Activated T-helper 1 cell treated with anti-CD3 and anti-CD28 coated beads, Interleukin-12 subunit alpha, Interleukin-12 subunit beta, Interleukin-2, Interleukin-4 antibody, amounts not matched to agents 30 ng/mL and 10 ng/mL and 1 ng/mL, durations not matched to agents 14 hours and 24 hours and 36 hours (primary cell): ENCODE data around the gene CDAN1. TPM values are rescaled to one million over a fixed set of nuclear protein-coding genes. Genes with fewer than 3 reads are reported as not detected.

Source experiments
- DNase-seq: peaks from one replicate; pipeline ENCODE4 v3.0.0; 2021; ENCODE audit warnings: low spot score
- H3K27ac Mint-ChIP-seq: one replicate; pipeline ENCODE4 v1.8.0; 2021; ENCODE audit warnings: mild to moderate bottlenecking, mixed read lengths
- H3K27me3 Mint-ChIP-seq: one replicate; pipeline ENCODE4 v1.8.0; 2022; ENCODE audit warnings: mild to moderate bottlenecking, moderate library complexity, mixed read lengths; ENCODE audit not compliant: insufficient read depth
- H3K36me3 Mint-ChIP-seq: one replicate; pipeline ENCODE4 v1.8.0; 2021; ENCODE audit warnings: low read depth, mixed read lengths
- H3K4me1 Mint-ChIP-seq: one replicate; pipeline ENCODE4 v1.8.0; 2021; ENCODE audit warnings: low read depth, mixed read lengths
- H3K4me3 Mint-ChIP-seq: one replicate; pipeline ENCODE4 v1.8.0; 2021; ENCODE audit warnings: mild to moderate bottlenecking, moderate library complexity, mixed read lengths
- H3K9me3 Mint-ChIP-seq: one replicate; pipeline ENCODE4 v1.8.0; 2021; ENCODE audit warnings: mixed read lengths
- intact Hi-C: fragments of 100-400 bp; cut with micrococcal nuclease; formaldehyde crosslinking; loops from one replicate; pipeline ENCODE4 v1.15.1; 2024
- total RNA-seq: library from RNA; stranded (reverse); gene quantifications from 2 replicates; pipeline ENCODE4 v1.2.3, GENCODE V29; 2022

CDAN1 gene
- total RNA-seq, 1 donor from 2014 or later: 24.0 TPM

- Mint-ChIP-seq H3K4me1 (no peaks in the 10 kb centered on the region), H3K27ac (peak overlapping the region; percentile 24), H3K4me3 (no peak overlapping the region), H3K9me3 (no peaks in the 10 kb centered on the region), H3K27me3 (no peaks in the 10 kb centered on the region), H3K36me3 (peaks cover 8% of the 10 kb centered on the region)
- no peak for DNase-seq
- intact Hi-C loops: no loop called here
Observed at GRCh38 chr15:42720071-42720470, 16.9 kb downstream of the CDAN1 start.

DNA sequence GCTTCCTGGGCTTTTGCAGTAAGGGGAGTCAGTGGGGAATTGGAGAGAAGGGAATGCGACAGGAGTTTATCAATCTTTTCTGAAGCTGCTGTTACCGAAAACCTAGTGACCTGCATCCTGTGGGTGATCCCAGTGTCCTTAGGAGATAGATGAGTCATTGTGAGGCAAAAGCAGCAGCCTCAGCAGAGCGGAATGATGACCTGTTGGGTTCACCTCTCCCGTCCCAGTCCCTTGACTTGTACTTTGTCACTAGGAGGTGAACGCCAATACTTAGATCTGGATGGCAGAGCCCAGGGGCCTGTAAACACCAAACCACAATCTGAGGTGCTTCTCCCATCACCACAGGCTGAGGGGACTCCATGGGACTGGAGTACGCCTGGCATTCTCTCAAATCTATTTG, 17.9 kb downstream of the CDAN1 start:
- DNase-seq: no peak
- Mint-ChIP-seq H3K27ac (no peak overlapping the region), H3K27me3 (no peaks in the 10 kb centered on the region), H3K36me3 (peaks cover 4% of the 10 kb centered on the region), H3K4me3 (no peak overlapping the region), H3K4me1 (no peaks in the 10 kb centered on the region), H3K9me3 (no peaks in the 10 kb centered on the region)
- intact Hi-C loops: no loop called here

DNA sequence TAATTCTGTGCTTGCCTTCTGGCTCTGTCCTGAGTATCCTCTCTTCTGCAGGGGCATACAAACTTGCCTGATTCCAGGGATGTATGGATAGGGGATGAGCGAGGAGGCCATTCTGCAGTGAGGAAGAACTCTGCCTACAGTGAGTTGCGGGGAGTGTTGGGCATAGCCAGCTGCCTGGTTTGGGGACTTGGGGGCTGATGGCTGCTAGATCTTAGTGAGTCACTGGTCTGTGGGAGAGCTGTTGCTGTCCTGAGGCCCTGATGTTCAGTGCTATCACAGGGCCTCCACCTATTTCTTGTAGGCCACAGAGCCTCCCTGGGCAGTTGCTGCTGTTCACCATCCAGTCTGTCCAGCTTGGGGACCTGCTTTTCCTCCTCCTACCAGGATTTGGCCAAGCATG, 20.3 kb downstream of the CDAN1 start:
- Mint-ChIP-seq H3K4me1 (no peaks in the 10 kb centered on the region), H3K27me3 (no peaks in the 10 kb centered on the region), H3K9me3 (no peaks in the 10 kb centered on the region), H3K27ac (no peak overlapping the region), H3K4me3 (no peak overlapping the region), H3K36me3 (peaks cover 4% of the 10 kb centered on the region)
- DNase-seq: no peak
- intact Hi-C loops: no loop called here

- H3K4me3 Mint-ChIP-seq: no peak overlapping the region
- peaks cover 4% of the 10 kb centered on the region for H3K36me3 Mint-ChIP-seq
- H3K9me3 Mint-ChIP-seq: no peaks in the 10 kb centered on the region
- no peaks in the 10 kb centered on the region for H3K4me1 Mint-ChIP-seq
- intact Hi-C loops: no loop called here
- no peak overlapping the region for H3K27ac Mint-ChIP-seq
- no peak for DNase-seq
- H3K27me3 Mint-ChIP-seq: no peaks in the 10 kb centered on the region
Observed at GRCh38 chr15:42716125-42716524, 20.8 kb downstream of the CDAN1 start.

DNA sequence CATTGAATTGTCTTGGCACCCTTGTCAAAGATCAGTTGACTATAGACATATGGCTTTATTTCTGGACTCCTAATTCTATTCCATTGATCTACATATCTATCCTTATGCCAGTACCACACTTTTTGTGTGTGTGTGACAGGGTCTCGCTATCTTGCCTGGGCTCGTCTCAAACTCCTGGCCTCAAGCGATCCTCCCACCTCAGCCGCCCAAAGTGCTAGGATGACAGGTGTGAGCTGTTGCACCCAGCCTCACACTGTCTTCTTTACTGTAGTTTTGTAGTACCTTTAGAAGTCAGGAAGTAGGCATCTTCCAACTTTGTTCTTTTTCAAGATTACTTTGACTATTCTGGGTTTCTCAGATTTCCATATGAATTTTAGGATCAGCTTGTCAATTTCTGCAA, 24.3 kb downstream of the CDAN1 start:
- DNase-seq: no peak
- H3K27ac Mint-ChIP-seq: no peak overlapping the region
- peaks cover 6% of the 10 kb centered on the region for H3K4me1 Mint-ChIP-seq
- intact Hi-C loops: no loop called here
- no peaks in the 10 kb centered on the region for H3K27me3 Mint-ChIP-seq
- no peaks in the 10 kb centered on the region for H3K36me3 Mint-ChIP-seq
- H3K4me3 Mint-ChIP-seq: no peak overlapping the region
- H3K9me3 Mint-ChIP-seq: no peaks in the 10 kb centered on the region

GRCh38 chr15:42711746-42712145, 25.2 kb downstream of the CDAN1 start:
- Mint-ChIP-seq H3K27me3 (no peaks in the 10 kb centered on the region), H3K4me3 (no peak overlapping the region), H3K4me1 (peaks cover 6% of the 10 kb centered on the region), H3K9me3 (no peaks in the 10 kb centered on the region), H3K27ac (no peak overlapping the region), H3K36me3 (no peaks in the 10 kb centered on the region)
- intact Hi-C loops: no loop called here
- no peak for DNase-seq

DNA sequence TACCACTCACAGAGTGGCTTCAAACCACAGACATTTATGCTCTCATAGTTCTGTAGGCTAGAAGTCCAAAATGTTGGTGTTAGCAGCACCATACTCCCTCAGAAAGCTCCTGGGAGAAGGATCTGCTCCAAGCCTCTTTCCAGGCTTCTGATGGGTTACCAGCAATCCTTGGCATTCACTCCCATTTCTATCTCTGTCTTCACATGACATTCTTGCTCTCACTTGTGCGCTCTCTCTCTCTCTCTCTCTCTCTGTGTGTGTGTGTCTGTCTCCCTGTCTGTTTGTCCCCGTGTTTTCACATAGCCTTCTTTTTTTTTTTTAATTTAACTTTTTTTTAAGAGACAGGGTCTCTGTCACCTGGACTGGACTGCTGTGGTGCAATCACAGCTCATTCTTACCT, 26.3 kb downstream of the CDAN1 start:
- Mint-ChIP-seq H3K36me3 (no peaks in the 10 kb centered on the region), H3K9me3 (no peaks in the 10 kb centered on the region), H3K4me3 (no peak overlapping the region), H3K27ac (no peak overlapping the region), H3K4me1 (peaks cover 6% of the 10 kb centered on the region), H3K27me3 (no peaks in the 10 kb centered on the region)
- intact Hi-C loops: no loop called here
- no peak for DNase-seq

GRCh38 chr15:42707873-42708544, 28.9 kb downstream of the CDAN1 start:
- Mint-ChIP-seq H3K9me3 (no peaks in the 10 kb centered on the region), H3K36me3 (no peaks in the 10 kb centered on the region), H3K27me3 (no peaks in the 10 kb centered on the region), H3K4me1 (peaks cover 6% of the 10 kb centered on the region), H3K27ac (no peak overlapping the region), H3K4me3 (no peak overlapping the region)
- intact Hi-C loops: loop anchor here (10.0 kb wide), 1 partner anchor 577 kb away; no protein-coding TSS in a partner anchor
- no peak for DNase-seq

GRCh38 chr15:42707068-42707467, 29.9 kb downstream of the CDAN1 start:
- no peak for DNase-seq
- Mint-ChIP-seq H3K9me3 (no peaks in the 10 kb centered on the region), H3K27ac (no peak overlapping the region), H3K4me1 (peaks cover 6% of the 10 kb centered on the region), H3K36me3 (no peaks in the 10 kb centered on the region), H3K4me3 (no peak overlapping the region), H3K27me3 (no peaks in the 10 kb centered on the region)
- intact Hi-C loops: loop anchor here (10.0 kb wide), 1 partner anchor 578 kb away; no protein-coding TSS in a partner anchor

DNA sequence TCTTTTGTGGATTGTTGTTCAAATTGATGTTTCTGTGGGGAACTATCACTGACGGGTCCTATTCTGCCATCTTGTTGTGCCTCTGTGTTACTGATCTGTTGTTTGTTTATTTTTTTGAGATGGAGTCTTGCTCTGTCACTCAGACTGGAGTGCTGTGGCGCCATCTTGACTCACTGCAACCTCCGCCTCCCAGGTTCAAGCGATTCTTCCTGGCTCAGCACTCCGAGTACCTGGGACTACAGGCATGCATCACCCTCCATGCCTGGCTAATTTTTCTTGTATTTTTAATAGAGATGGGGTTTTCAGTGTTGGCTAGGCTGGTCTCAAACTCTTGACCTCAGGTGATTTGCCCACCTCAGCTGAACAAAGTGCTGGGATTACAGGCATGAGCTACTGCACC, 31.6 kb downstream of the CDAN1 start:
- Mint-ChIP-seq H3K27me3 (no peaks in the 10 kb centered on the region), H3K4me3 (no peak overlapping the region), H3K4me1 (peaks cover 6% of the 10 kb centered on the region), H3K27ac (no peak overlapping the region), H3K9me3 (no peaks in the 10 kb centered on the region), H3K36me3 (no peaks in the 10 kb centered on the region)
- intact Hi-C loops: loop anchor here (10.0 kb wide), 1 partner anchor 579 kb away; no protein-coding TSS in a partner anchor
- no peak for DNase-seq

GRCh38 chr15:42704492-42704926, 32.4 kb downstream of the CDAN1 start:
- H3K27me3 Mint-ChIP-seq: no peaks in the 10 kb centered on the region
- no peaks in the 10 kb centered on the region for H3K9me3 Mint-ChIP-seq
- intact Hi-C loops: loop anchor here (1.0 to 10.0 kb wide), 3 partner anchors 222 to 580 kb away; no protein-coding TSS in a partner anchor
- peaks cover 6% of the 10 kb centered on the region for H3K4me1 Mint-ChIP-seq
- no peak overlapping the region for H3K27ac Mint-ChIP-seq
- H3K36me3 Mint-ChIP-seq: no peaks in the 10 kb centered on the region
- H3K4me3 Mint-ChIP-seq: no peak overlapping the region
- DNase-seq: peak; percentile 45

GRCh38 chr15:42696626-42697025, 40.3 kb downstream of the CDAN1 start:
- Mint-ChIP-seq H3K27ac (no peak overlapping the region), H3K4me1 (peaks cover under 1% of the 10 kb centered on the region), H3K4me3 (no peak overlapping the region), H3K36me3 (peaks cover 6% of the 10 kb centered on the region), H3K27me3 (no peaks in the 10 kb centered on the region), H3K9me3 (no peaks in the 10 kb centered on the region)
- DNase-seq: no peak
- intact Hi-C loops: no loop called here

GRCh38 chr15:42695527-42696071, 41.3 kb downstream of the CDAN1 start:
- Mint-ChIP-seq H3K36me3 (peaks cover 6% of the 10 kb centered on the region), H3K4me3 (no peak overlapping the region), H3K27ac (peak overlapping the region; percentile 8), H3K27me3 (no peaks in the 10 kb centered on the region), H3K9me3 (no peaks in the 10 kb centered on the region), H3K4me1 (peaks cover 9% of the 10 kb centered on the region)
- DNase-seq: no peak
- intact Hi-C loops: no loop called here
